ENCODE measurements around the gene ZNF71. TPM values are rescaled to one million over a fixed set of nuclear protein-coding genes. Genes with fewer than 3 reads are reported as not detected.
A peak's percentile ranks its signal among the peaks of the same experiment; 100 is the strongest.
"Not testable (repeated sequence)": the region's sequence is repeated elsewhere in the genome, so short reads cannot be mapped to it uniquely, and the experiment has no call there.

ZNF71 gene
- polyA plus RNA-seq, 3 donors, result 8.4 to 9.2 (median 8.5) TPM

DNA sequence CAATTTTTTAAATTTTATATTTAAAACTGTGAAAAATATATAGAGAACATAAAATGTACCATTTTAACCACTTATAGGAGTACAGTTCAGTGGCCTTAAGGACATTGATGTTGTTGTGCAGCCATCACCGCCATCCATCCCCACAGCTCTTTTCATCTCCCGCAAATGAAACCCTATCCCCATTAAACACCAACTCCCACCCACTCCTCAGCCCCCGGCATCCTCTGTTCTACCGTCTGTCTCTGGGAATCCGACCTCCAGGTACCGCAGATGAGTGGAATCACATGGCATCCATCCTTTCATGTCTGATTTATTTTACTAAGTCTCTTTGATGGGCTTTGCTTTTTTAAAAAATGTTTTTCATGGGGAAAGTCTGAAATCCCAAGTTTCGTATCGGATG lies 24.0 kb downstream of the ZNF71 start:
- peak in 1 of 3 donors; percentile 30 for DNase-seq (ENCODE audit: low read depth in 3 of 3, low spot score in 2 of 3)

DNA sequence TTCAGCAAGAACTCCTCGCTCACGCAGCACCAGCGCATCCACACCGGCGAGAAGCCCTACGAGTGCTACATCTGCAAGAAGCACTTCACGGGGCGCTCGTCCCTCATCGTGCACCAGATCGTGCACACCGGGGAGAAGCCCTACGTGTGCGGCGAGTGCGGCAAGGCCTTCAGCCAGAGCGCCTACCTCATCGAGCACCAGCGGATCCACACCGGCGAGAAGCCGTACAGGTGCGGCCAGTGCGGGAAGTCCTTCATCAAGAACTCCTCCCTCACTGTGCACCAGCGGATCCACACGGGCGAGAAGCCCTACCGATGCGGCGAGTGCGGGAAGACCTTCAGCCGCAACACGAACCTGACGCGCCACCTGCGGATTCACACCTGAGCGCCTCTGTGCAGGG lies 27.3 kb downstream of the ZNF71 start:
- no peak for DNase-seq (ENCODE audit: low read depth in 3 of 3, low spot score in 2 of 3)

DNA sequence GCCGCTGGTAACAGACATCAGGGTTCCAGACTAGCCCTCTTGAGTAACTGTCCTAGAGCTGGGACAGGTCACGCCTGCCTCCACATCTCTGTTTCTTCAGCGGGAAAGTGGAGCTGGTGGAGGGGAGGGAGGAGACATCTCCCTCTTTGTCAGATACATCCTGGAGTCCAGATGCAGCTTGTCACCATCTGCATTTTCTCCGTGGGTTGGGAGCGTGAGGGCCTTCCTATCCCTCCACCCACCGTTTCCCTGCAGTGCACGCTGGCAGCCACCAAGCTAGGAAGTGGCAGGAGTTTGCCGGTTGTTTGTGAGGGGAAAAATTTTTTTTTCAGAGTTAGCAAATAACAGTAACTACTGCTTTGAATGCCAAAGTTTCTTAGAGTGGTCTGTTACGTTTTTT lies 27.9 kb downstream of the ZNF71 start:
- DNase-seq (ENCODE audit: low read depth in 3 of 3, low spot score in 2 of 3), result no peak

DNA sequence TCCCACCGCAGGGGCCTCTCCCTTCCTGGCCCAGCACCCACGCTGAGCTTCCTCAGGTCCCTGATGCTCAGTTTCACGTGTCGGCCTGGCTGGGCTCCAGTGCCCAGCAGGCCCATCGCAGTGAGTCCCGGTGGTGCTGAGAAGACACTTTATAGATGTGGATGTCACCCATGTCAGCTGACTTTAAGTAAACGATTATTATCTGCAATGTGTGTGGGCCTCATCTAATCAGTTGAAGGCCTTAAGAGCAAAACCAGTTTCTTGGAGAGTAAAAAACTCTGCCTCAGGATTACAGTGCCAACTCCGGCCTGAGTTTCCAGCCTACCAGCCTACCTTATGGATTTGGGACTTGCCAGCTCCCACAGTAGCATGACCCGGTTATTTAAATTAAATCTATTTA lies 30.6 kb downstream of the ZNF71 start:
- no peak for DNase-seq (ENCODE audit: low read depth in 3 of 3, low spot score in 2 of 3)

DNA sequence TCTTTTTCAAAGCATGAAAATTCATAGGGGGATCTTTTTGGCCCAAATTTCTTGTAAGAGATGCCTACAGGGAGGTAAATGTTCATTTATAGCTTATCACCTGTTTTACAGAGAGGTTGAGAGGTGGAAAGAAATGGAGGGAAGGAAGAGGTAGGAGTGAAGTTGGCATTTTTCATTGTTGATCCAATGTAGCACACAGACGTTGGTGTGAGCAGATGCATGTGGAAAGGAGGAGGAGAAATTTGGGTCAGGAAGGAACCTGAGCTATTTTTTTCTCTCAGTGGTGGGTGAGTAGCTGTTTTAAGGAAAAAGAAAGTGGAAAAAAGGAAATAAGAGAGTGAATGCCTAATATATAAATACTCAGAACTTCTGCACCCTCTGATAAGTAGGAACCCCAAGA lies 37.9 kb downstream of the ZNF71 start:
- DNase-seq (ENCODE audit: low read depth in 3 of 3, low spot score in 2 of 3), result no peak

DNA sequence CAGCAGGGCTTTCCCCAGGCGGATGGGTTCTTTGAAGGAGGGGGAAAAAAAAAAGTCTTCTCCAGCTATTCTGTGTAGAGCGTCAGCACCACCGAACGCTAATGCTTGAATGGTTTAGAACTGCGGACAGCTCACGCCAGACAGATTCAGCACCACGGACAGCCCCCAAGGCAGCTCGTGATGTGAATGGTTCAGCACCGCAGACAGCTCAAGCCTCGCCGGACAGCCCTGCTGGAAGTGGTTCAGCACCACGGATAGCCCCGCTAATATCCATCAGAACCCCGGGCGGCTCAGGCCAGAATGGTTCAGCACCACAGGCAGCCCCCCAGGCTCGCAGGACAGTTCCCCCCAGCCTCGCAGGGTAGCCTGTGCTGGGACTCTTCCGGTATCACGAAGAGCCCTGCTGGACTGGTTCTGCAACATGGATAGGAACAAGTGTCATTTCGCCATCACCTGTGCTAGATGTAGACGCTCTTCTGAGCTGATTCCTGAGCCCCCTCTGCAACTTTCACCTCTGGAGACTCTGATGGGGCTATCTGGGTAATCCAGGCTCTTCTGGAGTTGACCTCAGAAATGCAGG lies 43.0 kb downstream of the ZNF71 start:
- peak; percentile 75 to 93 (median 88) for DNase-seq (ENCODE audit: low read depth in 3 of 3, low spot score in 2 of 3)

DNA sequence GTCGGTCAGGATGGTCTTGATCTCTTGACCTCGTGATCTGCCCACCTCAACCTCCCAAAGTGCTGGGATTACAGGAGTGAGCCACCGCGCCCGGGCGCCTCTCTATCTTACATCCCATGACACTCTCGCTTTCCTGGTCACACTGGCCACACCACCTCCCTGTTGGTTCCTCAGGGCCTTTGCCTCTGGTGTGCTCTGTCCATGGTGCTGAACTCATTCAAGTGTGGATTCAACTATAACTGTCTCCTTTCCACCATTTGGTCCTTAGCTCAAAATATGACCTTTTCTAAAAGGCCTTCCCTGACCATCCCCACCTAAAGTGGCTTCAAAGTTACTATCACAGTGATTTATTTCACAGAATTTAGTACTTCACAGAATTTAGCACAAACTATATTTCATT lies 44.1 kb downstream of the ZNF71 start:
- peak in 1 of 3 donors; percentile 24 for DNase-seq (ENCODE audit: low read depth in 3 of 3, low spot score in 2 of 3)

DNA sequence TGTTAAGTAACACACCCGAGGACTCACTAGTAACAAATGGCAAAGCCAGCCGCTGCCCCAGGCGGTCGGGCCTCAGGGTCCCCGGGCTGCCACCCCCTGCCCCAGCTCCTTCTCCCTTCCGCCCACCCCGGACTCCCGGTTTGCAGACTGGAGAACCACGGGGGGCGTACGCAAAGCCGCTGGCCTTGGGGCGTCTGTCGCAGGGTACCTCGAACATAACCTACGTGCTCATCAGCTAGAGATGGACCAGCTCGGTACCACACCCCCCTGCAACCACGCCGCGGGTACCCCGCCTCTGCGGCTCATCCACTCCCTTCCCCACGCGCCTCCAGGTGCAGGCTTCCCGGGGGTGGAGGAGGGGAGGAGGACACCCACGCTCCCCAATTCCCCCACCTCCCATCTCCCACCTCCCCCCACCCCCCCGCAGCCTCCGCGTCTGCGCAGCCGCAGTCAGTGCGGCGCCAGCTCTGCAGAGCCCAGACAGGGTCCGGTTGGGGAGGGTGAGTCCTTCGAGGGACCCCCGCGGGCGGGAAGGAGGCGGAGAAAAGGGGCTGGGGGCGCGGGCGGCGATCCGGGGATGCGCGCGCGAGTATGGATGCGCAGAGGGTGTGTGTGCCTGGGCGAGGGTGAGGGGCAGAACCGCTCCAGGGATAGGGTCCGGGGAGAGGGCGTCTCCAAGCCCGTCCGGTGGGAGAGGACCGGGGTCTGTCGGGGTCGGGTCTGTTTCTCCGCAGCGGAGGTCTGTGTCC lies 47.8 kb downstream of the ZNF71 start, which contains the start of gene SMIM17:
Gene SMIM17, plus strand, starts transcription at position 449 of the 749 bp plus-strand sequence. CDS start 2,509 bp downstream, outside the sequence.
- DNase-seq (ENCODE audit: low read depth in 3 of 3, low spot score in 2 of 3), result no peak

DNA sequence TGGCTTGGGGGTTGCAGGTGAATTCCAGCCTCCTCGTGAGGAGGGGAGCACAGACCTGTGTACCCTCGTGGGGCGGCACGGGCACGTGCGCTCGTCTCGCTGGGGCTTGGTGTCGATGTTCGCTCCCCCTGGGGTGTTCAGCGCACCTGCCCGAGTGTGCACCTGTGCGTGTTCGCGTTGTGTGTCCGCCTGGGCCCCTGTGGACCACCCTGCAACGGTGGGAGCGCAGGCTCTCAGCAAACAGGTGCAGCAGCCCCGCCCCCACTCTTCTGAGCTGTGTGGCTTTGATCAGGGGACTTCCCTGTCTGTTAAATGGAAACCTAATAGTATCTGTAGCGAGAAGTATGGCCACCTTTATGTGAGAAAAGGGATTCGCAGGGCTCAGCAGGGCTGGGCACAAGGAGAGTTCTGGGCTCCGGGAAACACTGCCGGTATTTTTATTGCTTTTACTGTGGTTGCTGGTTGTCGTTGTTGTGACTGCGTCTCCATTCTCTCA lies 48.4 kb downstream of the ZNF71 start:
- no peak for DNase-seq (ENCODE audit: low read depth in 3 of 3, low spot score in 2 of 3)

DNA sequence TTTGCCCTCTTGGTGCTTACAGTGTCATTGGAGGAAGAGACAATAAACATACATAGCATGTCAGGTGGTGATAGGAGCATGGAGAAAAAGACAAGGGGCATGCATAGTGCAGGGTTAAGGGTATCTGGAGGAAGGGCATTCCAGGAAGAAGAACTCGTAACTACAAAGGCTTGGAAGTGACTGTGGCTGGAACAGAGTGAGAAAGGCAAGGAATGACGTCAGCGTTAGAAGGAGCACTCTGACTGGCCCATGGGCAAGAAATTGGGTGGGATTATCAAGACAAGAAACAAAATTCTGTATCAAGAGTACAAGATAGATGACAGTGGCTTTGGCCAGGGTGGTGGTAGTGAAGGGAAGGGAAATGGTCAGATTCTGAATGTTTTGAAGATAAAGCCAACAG lies 59.0 kb downstream of the ZNF71 start:
- no peak for DNase-seq (ENCODE audit: low read depth in 3 of 3, low spot score in 2 of 3)

DNA sequence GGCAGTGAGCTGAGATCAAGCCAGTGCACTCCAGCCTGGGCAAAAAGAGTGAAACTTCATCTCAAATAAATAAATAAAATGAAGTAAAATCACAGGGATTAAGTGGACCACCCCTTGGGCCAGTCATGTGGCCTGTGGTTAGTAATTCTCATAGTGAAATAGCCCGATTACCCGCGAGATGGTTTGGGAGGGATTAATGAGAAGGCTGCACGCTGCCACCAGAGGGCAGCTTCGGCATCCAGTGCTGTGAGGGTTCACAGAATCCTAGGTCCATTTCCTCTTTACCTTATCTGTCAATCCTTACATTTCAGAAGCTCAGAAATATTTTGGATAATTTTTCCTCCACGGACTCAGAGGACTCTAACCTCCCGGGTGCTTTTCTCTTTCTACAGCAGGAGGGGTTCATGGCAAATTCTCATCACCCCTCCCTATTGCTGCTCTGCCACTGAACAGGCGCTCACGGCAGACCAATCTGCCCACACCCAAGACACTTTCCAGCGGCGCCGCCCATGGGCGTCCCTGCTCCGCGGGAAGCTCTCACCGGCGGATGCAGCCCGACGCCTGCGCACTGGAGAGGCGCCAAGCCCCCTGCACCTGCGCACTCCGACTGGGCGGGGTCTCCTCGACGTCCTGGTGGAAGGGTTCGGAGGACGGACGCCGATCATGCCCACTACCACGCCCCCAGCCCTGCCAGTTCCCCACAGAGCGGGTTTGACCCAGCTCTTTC lies 65.4 kb downstream of the ZNF71 start:
- DNase-seq (ENCODE audit: low read depth in 3 of 3, low spot score in 2 of 3), result no peak

DNA sequence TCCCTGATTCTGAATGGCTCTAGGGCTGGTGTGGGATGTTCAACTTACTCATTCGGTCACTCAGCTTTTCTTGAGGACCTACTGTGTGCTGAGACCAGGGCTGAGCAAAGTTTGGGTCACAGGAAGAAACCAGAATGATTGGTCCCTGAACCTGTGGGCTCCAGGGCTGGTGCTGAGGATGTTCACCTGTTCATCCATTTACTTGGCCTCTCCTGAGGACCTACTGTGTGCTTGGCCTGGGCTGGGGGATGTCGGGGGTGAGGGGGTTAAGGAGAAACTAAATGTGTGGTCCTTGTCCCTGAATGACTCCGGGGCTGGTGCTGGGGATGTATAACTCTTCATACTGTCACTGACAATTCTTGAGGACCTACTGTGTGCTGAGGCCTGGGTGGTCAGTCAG lies 66.1 kb downstream of the ZNF71 start:
- DNase-seq (ENCODE audit: low read depth in 3 of 3, low spot score in 2 of 3), result no peak

DNA sequence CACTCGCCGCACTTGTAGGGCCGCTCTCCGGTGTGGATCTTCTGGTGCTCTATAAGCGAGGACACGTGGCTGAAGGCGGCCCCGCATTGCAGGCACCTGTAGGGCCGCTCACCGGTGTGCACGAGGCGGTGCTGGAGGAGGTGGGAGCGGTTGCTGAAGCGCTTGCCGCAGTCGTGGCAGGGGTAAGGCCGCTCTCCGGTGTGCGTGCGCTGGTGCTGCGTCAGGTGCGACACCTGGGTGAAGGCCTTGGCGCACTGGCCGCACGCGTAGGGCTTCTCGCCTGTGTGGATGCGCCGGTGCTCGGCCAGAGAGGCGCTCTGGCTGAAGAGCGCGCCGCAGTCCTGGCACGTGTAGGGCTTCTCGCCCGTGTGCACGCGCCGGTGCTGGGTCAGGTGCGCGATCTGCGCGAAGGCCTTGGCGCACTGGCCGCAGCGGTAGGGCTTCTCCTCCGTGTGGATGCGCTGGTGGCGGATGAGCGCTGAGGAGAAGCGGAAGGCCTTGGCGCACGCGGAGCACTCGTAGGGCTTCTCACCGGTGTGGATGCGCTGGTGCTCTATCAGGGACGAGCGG lies 68.9 kb downstream of the ZNF71 start:
- DNase-seq (ENCODE audit: low read depth in 3 of 3, low spot score in 2 of 3), result no peak

DNA sequence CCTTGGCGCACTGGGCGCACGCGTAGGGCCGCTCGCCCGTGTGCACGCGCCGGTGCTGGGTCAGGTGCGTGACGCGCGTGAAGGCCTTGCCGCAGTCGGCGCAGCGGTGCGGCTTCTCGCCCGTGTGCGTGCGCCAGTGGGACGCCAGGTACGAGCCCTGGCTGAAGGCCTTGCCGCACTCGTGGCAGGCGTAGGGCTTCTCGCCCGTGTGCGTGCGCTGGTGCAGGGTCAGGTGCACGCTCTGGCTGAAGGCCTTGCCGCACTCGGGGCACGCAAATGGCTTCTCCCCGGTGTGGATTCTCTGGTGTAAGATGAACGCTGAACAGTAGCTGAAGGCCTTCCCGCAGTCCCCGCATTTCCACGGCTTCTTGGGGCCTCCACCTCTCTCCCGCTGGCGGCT lies 69.4 kb downstream of the ZNF71 start:
- no peak for DNase-seq (ENCODE audit: low read depth in 3 of 3, low spot score in 2 of 3)

DNA sequence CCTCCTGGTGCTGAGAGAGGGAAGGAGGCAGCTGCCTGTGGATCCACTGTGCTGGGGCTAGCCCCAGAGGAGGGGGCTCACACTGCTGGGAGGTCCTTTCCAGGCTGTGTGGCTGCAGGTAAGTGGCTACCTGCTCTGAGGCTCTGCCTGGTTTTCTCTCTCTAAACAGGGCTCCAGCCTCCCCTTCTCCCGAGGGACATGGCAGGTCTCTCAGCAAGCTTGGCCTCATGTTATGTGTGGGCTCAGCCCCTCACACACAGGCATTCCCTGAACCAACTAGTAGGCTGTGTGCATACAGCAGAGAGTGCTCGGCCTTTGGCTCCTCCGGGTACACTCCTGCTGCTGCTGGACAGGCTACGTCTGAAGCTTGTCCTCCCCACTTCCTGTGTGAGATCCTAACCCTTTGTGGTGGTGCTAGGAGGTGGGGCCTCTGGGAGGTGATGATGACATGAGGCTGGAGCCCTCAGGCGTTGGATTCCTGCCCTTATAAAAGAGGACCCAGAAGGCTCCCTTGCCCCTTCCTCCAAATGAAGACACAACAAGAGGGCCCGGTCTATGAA lies 72.3 kb downstream of the ZNF71 start:
- no peak for DNase-seq (ENCODE audit: low read depth in 3 of 3, low spot score in 2 of 3)

DNA sequence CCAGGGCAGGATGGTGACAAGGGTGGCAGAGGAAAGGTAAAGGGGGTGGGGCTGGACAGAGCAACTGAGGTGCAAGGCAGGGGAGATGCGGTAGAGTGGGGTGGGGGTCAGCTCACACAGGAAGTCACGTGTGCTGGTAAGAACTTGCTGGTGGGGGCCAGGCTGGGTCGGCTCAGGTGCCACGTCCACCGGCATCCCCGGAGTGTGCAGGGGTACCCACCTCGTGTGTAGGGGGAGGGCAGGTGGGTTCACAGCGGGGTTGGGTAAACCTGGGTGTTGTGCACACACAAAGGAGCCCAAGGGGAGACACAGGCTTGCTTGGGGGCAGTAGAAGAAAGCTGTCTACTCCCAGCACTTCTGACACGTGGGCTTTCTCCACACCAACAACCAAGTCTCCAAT lies 73.6 kb downstream of the ZNF71 start:
- DNase-seq (ENCODE audit: low read depth in 3 of 3, low spot score in 2 of 3), result no peak

DNA sequence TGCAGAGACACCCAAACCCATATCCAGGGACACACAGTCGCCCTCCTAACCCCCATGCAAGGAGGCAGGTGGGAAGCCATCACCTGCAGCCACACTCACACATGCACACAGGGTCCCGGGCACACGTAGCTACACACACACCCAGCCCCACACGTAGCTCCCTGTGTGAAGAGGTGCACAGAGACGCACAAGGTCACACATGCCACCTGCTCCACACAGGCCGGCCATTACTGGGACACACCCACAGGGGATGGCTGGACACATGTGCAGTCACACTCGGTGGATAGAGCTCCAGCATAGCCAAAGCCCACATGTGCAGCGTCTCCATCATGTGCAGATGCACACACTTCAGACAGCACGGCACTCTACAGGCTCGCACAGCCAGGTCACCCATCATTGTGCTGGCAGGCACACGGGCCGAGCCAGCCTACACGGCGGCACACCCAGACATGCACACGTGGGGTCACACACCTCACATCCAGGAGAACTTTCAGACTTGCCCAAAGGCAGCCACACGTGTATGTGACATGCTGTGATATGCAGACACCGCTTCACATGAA lies 75.4 kb downstream of the ZNF71 start:
- no peak for DNase-seq (ENCODE audit: low read depth in 3 of 3, low spot score in 2 of 3)

DNA sequence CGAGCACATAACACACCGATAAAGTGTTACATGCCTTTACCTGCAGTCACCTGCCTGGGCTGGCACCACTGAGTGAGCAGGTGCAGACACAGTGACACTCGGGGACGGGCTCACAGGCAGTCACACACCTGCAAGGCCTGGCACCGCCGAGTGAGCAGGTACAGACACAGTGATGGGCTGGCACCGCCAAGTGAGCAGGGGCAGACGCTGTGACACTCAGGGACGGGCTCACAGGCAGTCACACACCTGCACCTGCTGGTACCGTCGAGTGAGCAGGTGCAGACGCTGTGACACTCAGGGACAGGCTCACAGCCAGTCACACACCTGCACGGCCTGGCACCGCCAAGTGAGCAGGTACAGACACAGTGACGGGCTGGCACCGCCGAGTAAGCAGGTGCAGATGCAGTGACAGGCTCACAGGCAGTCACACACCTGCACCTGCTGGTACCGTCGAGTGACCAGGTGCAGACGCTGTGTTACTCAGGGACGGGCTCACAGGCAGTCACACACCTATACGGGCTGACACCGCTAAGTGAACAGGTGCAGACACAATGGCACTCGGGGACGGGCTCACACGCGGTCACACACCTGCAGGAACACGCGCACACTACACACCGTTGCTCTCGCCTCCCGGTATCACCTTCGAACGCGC lies 76.0 kb downstream of the ZNF71 start:
- peak in 1 of 3 donors; percentile 8 for DNase-seq (ENCODE audit: low read depth in 3 of 3, low spot score in 2 of 3)

DNA sequence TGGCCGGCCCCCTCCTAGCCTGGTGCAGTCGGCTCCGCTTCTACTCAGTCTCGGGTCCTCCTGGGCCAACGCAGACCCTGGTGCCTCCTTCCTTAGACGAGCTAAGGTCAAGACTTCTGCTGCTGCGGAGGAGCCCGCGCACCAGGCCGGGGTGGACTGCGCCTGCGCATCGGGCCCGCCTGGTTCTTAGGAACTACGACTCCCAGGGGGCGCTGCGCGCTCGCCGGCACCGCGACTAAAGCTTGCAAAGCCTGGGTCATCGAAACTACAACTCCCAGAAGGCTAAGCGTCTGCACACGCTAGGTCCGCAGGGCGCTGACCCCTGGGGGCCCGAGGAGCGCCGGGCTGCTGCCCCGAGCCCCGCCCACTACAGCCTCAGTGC lies 76.5 kb downstream of the ZNF71 start, which contains the start of gene ZNF835:
Gene ZNF835, minus strand, starts transcription at position 145 of the 382 bp plus-strand sequence. CDS start 6,559 bp downstream, outside the sequence.
- peak; percentile 58 to 80 (median 74) for DNase-seq (ENCODE audit: low read depth in 3 of 3, low spot score in 2 of 3)

DNA sequence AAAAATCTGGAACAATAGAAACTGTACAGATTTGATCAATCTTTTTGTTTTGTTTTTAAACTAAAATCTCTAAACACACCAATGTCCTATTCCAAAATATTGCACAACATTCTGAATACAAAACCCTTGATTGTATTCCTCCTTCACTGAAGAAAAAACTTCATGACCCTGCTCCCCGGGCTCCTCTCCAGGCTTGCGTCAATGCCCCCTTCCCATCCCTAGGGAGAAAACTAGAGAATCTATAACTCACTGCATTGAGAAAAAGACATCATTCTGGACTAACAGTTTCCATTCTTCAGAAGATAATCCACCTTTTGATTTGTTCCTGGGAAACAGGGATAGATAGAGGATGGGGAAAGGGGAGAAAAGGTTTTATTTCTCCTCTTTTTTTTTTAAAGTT lies 77.5 kb downstream of the ZNF71 start:
- not testable (repeated sequence) for DNase-seq (ENCODE audit: low read depth in 3 of 3, low spot score in 2 of 3)

Measured in right renal cortex interstitium (tissue), 3 donors.